ENCODE results near the gene LMAN2. TPM values are rescaled to one million over a fixed set of nuclear protein-coding genes. Genes with fewer than 3 reads are reported as not detected.

Gene LMAN2
- polyA plus RNA-seq, 2 donors = 84.0 to 190 TPM

Other genes with a start within 250 kb of the LMAN2 start
- gene NSD1, start 217.9 kb downstream of the LMAN2 start, polyA plus RNA-seq = 1 to 10 TPM; 7.4 to 8.7 TPM
- 10 to 100 TPM; 60.0 to 80.2 TPM for gene RAB24, start 47.9 kb downstream of the LMAN2 start, polyA plus RNA-seq
- gene PRELID1, start 47.9 kb downstream of the LMAN2 start, polyA plus RNA-seq = 100 to 1,000 TPM; 120 to 135 TPM
- 10 to 100 TPM; 14.4 to 32.3 TPM for gene MXD3, start 39.8 kb downstream of the LMAN2 start, polyA plus RNA-seq
- gene RGS14, start 6.3 kb upstream of the LMAN2 start, polyA plus RNA-seq = 10 to 100 TPM; 49.7 to 74.5 TPM
- gene SLC34A1, start 32.8 kb upstream of the LMAN2 start, polyA plus RNA-seq = under 1 TPM; 0.13 to 0.49 TPM
- gene PFN3, start 49.0 kb upstream of the LMAN2 start, polyA plus RNA-seq = under 1 TPM in 1 of 2 donors, not detected in 1; 0.21 TPM
- 10 to 100 TPM; 18.1 to 33.5 TPM for gene F12, start 57.9 kb upstream of the LMAN2 start, polyA plus RNA-seq
- 10 to 100 TPM; 10.4 to 19.8 TPM for gene GRK6, start 75.0 kb upstream of the LMAN2 start, polyA plus RNA-seq
- gene PRR7, start 95.1 kb upstream of the LMAN2 start, polyA plus RNA-seq = 1 to 10 TPM; 2.0 to 4.9 TPM
- gene DBN1, start 122.0 kb upstream of the LMAN2 start, polyA plus RNA-seq = 10 to 100 TPM; 18.2 to 24.7 TPM
- 100 to 1,000 TPM in 1 of 2 donors, 10 to 100 TPM in 1; 65.4 to 102 TPM for gene PDLIM7, start 145.9 kb upstream of the LMAN2 start, polyA plus RNA-seq
- gene DOK3, start 158.2 kb upstream of the LMAN2 start, polyA plus RNA-seq = 1 to 10 TPM; 2.4 to 5.1 TPM
- gene DDX41, start 165.3 kb upstream of the LMAN2 start, polyA plus RNA-seq = 10 to 100 TPM; 57.0 to 73.8 TPM
- gene FAM193B, start 202.9 kb upstream of the LMAN2 start, polyA plus RNA-seq = 100 to 1,000 TPM in 1 of 2 donors, 10 to 100 TPM in 1; 42.2 to 141 TPM
- gene TMED9, start 240.5 kb upstream of the LMAN2 start, polyA plus RNA-seq = 100 to 1,000 TPM in 1 of 2 donors, 10 to 100 TPM in 1; 72.8 to 146 TPM
- 10 to 100 TPM; 12.7 to 16.7 TPM for gene B4GALT7, start 248.5 kb upstream of the LMAN2 start, polyA plus RNA-seq